ENCODE results near the gene CDKL5.

CDKL5 gene

DNA sequence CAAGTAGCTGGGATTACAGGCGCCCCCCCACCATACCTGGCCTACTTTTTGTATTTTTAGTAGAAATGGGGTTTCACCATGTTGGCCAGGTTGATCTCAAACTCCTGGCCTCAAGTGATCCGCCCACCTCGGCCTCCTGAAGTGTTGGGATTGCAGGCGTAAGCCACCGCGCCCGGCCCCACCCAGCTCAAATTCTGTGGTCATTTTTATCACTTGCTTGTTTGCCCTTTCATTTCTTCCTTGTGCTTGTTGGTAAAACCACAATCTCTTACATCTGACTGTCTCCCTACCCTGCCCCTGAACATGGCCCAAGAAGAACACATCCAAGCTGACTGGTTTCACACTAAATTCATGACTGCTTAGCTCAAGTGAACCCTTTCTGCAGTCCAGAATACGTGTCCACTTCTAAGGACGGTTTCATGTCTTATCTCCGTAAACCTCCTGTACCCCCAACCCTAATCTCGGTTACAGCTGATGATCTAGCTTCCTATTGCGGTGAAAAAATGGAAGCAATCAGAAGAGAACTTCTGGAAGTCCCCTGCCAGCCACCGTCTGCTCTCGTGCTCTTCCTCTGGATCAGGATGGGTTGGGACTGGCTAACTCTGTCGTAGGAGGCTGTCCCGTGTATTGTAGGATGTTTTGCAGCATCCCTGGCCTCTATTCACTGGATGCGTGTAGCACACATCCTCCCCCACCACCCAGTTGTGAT, 251.9 kb downstream of the CDKL5 start:
- TF ChIP-seq, protein P1, sequence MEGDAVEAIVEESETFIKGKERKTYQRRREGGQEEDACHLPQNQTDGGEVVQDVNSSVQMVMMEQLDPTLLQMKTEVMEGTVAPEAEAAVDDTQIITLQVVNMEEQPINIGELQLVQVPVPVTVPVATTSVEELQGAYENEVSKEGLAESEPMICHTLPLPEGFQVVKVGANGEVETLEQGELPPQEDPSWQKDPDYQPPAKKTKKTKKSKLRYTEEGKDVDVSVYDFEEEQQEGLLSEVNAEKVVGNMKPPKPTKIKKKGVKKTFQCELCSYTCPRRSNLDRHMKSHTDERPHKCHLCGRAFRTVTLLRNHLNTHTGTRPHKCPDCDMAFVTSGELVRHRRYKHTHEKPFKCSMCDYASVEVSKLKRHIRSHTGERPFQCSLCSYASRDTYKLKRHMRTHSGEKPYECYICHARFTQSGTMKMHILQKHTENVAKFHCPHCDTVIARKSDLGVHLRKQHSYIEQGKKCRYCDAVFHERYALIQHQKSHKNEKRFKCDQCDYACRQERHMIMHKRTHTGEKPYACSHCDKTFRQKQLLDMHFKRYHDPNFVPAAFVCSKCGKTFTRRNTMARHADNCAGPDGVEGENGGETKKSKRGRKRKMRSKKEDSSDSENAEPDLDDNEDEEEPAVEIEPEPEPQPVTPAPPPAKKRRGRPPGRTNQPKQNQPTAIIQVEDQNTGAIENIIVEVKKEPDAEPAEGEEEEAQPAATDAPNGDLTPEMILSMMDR (conservative IDR thresholded peaks at IDR 0.05; ENCODE audit: low read depth, low read length): no peak
- no peak for DNase-seq (ENCODE audit: low read depth)
- H3K4me3 ChIP-seq (ENCODE audit: low read length): no peak overlapping the region

DNA sequence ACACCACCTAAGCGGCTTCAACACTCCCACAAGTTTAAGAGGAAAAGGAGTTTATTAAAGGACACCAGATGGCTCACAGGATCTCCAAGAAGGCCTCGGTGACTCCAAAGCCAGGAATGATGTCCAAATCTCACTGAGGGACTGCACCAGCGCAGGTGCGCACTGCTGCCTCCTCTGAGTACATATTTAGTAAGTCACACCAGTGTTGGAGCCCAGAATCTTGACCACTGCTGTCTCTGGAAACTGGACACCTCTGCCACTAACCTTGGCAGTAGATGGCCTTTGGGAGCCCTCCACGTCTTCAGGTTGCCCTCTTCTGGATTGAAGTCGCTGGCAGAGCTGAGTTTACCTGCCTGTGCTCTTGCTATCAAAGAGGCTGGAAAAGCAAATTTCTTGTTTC, 256.6 kb downstream of the CDKL5 start:
- no peak for DNase-seq (ENCODE audit: low read depth)
- no peak overlapping the region for H3K4me3 ChIP-seq (ENCODE audit: low read length)
- TF ChIP-seq, protein P1 (conservative IDR thresholded peaks at IDR 0.05; ENCODE audit: low read depth, low read length): no peak

DNA sequence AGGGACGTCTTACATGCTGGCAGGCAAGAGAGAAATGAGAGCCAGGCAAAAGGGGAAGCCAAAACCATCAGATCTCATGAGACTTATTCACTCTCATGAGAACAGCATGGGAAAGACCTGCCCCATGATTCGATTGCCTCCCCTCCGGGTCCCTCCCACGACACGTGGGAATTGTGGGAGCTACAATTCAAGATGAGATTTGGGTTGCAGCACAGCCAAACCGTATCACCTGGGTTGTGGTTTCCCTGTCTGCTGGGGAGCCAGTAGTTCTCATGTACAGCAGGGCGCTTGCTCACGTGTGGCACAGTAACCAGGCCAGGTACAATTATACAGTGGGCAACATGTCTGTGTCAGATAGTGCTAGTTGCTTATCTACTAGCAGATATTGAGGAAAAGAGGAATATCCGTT, 257.6 kb downstream of the CDKL5 start:
- no peak overlapping the region for H3K4me3 ChIP-seq (ENCODE audit: low read length)
- TF ChIP-seq, protein P1 (conservative IDR thresholded peaks at IDR 0.05; ENCODE audit: low read depth, low read length): no peak
- DNase-seq (ENCODE audit: low read depth): no peak

DNA sequence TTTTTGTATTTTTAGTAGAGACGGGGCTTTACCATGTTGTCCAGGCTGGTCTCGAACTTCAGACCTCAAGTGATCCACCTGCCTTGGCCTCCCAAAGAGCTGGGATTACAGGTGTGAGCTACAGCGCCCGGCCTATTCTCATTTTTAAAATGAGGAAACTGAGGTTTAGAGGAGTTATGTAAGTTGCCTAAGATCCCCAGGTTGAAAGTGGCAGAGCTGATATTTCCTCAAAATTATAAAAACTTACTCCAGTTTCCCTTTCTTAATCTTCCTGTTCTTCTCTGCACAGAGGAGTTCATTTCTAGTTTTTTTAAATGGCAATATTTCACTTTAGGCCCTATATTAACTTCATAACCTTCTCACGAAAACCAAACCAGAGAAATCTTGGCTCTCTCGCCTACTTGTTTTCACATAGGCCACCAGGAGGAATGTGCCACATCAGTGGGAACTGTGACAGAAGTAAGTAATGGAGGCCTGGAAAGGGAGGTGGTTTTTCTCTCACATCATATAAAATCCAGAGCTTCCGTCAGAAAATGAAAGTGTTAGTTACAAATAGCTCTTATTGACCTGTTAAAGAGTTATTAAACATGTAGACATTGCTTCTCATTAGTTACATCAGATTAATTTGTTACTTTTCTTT, 262.6 kb downstream of the CDKL5 start:
- no peak for DNase-seq (ENCODE audit: low read depth)
- H3K4me3 ChIP-seq (ENCODE audit: low read length): no peak overlapping the region
- TF ChIP-seq, protein P1 (conservative IDR thresholded peaks at IDR 0.05; ENCODE audit: low read depth, low read length): no peak

DNA sequence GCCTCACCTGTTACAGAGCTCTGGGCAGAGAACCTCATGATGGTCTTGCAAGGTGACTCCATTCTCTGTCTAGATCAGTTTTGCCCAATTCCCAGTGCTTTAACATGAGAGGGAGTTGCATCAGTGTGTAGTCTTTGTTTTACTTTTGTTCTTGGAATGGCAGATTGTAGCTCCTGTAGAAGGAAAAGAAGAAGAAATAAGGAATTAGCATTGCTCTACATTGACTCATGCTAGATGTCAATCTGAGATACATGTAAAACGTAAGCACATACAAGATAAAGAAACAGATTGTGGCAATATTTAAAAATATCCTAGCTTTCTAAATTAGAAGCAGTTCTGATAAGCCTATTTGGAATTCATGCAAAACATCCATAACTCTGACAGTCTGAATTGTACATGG, 266.0 kb downstream of the CDKL5 start:
- TF ChIP-seq, protein P1 (conservative IDR thresholded peaks at IDR 0.05; ENCODE audit: low read depth, low read length): no peak
- DNase-seq (ENCODE audit: low read depth): no peak
- no peak overlapping the region for H3K4me3 ChIP-seq (ENCODE audit: low read length)

DNA sequence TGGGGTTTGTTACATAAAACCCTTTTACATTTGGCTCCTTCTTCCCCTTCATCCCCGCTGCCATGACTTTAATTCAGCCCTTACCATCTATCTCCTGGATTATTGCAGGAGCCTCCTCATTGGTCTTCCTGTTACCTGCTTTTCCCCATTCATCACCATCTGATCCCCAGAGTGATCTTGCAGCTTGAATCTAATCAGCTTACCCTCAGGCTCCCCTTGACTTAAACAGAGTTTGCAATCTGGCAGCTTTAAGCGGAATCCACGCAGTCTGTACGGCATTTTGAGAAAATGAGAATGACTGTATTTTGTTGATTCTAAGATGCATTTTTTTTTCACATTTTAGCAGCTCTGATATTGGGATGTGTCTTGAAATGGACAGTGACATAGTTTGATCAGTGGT, 267.1 kb downstream of the CDKL5 start:
- TF ChIP-seq, protein P1 (conservative IDR thresholded peaks at IDR 0.05; ENCODE audit: low read depth, low read length): no peak
- DNase-seq (ENCODE audit: low read depth): no peak
- H3K4me3 ChIP-seq (ENCODE audit: low read length): no peak overlapping the region

DNA sequence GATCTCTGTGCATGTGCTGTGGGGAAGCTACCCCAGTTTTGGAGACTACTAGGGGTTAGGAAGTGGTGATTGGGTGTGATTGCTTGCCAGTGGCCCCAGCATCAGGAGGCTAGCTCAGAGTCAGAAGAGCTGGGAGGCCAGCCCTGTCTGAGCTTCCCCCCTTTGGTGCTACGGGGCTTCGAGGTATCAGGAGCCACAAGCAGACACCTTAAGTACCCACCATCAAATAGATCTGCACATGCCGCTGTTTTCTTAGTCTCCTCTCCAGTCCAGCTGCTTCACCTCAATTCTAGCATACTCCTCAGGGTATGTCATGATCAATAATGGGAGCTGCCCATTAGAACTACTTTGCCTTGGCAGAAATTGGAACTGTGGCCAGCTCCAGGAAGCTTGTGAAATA, 271.2 kb downstream of the CDKL5 start:
- no peak overlapping the region for H3K4me3 ChIP-seq (ENCODE audit: low read length)
- no peak for DNase-seq (ENCODE audit: low read depth)
- TF ChIP-seq, protein P1 (conservative IDR thresholded peaks at IDR 0.05; ENCODE audit: low read depth, low read length): no peak
